Suppressor macrophage treated with lipopolysaccharide for 4 hours (primary cell): ENCODE measurements around the gene ATP7A.
A peak's percentile ranks its signal among the peaks of the same experiment; 100 is the strongest.
"Not testable (repeated sequence)": the region's sequence is repeated elsewhere in the genome, so short reads cannot be mapped to it uniquely, and the experiment has no call there.

Experiments
- DNase-seq: peaks from one replicate; pipeline ENCODE4 v3.0.0-alpha.2; 2020

ATP7A gene

DNA sequence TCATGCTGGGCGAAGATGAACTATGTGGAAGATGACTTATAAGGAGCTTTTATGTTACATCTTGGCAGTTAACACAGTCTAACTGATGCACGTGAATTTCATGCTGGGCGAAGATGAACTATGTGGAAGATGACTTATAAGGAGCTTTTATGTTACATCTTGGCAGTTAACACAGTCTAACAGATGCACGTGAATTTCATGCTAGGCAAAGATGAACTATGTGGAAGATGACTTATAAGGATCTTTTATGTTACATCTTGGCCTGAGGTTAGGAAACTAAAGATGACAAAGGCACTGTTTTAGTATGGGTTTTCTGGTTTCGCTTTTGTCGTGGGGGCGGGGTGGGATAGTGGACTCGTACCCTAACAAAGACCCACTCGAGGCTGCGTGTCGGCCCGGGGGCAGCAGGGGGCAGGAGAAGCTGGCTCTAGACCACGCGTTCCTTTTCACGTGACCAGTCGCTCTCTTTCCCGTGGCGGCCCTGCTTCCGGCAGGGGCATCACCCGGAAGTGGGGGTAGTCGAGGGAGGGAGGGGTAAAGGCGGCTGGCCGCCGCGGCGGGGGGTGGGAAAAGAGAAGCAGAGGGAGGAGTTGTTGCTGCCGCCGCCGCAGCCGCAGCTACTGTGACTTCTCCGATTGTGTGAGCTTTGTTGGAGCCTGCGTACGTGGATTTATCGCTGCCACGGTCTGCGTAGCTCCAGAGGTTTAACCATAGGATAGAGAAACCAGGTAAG, at the start of gene ATP7A:
ATP7A (plus strand) TSS at position 586 of the 733 bp plus-strand sequence. CDS start 60,949 bp downstream, outside the sequence.
- DNase-seq: peak; percentile 93

- no peak for DNase-seq
Measured at GRCh38 chrX:77875372-77875771, 35.1 kb upstream of the ATP7A start.

GRCh38 chrX:77881418-77881817, 29.1 kb upstream of the ATP7A start:
- DNase-seq: not testable (repeated sequence)

DNA sequence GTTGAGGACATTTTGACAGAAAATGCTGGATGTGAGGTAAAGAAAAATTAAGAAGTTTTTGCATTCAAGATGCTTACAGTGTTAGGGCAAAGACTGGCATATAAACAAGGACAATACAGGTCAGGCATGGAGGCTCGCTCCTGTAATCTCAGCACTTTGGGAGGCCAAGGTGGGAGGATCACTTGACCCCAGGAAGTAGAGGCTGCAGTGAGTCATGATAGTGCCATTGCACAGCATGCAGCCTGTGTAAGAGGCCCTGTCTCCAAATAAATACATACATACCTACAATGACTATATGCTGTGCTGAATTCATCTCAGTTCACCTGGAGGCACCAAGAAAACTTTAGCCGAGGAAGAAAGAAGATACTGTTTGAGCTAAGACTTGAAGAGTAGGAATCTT, 17.6 kb upstream of the ATP7A start:
- no peak for DNase-seq

DNA sequence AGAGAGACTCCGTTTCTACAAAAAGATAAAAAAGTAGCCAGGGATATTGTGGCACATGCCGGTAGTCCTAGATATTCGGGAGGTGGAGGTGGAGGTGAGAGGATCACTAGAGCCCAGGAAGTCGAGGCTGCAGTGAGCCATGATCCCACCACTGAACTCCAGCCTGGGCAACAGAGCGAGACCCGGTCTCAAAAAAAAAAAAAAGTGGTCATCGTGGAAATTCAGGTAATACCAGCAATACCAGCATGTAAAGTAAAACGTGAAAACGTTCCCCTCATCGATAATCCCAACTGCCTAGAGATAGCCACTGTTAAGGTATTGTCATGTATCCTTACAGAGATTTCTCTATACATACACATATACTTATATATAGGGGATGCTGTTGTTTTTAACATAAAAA, 16.8 kb upstream of the ATP7A start:
- DNase-seq: no peak

DNA sequence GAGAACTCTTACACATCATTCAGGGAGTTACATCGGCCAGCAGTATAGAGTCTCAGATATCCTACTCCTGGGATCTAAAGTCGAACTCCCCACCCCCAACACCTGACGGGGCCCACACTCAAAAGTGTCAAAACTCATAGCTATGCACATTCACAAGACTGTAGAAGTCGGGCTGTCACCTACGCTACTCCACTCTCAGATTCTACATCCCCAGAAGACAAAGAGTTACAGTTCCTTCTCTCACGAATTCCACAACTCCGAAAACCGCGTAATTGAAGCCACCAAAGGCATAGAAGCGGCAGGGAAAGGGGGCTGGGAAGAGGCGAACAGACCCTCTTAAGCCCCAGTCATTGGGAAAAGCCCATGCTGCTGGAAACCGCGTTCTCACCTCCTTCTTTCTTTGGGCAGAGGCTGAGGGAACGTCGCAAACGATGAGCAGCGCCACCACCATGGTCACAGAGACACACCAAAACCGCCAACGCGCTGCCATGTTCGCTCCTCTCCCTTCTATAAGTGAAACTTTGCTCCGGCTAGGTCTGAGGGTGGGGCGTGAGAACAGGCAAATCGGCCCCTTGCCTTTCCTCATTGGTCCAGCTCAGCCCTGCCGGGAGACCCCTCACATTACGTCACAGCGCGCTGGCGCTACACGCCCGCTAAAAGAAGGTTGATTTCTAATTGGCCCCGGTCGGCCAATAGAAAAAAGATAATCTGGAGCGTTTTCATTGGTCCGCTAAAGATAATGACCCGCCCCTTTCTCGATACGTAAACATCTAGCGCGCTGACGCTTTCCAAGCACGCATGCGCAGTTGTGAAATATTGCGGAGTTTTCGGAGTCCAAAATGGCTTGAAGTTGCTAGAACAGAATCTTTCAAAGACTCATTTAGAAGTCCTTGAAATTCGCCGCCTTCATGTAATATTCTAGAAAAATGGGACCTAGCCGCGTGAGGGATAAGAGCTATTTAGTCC, 15.3 kb upstream of the ATP7A start, which contains the start of gene MAGT1:
MAGT1 (minus strand) TSS at position 515 of the 966 bp plus-strand sequence; CDS start at position 490, 25 bp downstream.
- peak; percentile 96 for DNase-seq

- peak; percentile 94 for DNase-seq
Measured at GRCh38 chrX:77899081-77899828, 11.2 kb upstream of the ATP7A start, which contains the start of gene COX7B. Gene COX7B, plus strand, starts transcription at chrX:77899468. Its CDS starts 86 bp downstream, at chrX:77899554.

DNA sequence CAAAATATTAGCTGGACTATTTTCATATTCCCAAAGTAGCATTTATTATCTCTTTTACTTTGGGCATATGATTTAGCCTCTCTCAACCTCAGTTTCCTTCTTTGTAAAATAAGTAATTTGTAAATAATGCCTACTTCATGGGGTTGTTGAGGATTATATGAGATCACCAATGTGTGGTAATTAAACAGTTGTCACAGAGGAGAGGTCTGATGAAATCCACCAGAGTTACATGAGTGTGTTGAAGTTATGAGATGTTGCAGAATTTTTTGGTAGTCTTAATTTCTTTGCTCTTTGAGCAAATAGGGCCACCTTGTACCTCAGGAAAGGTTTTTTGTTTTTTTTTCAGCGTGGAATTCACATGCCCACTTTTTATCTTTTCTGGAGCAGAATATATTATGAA, 9.8 kb upstream of the ATP7A start:
- DNase-seq: peak; percentile 59

DNA sequence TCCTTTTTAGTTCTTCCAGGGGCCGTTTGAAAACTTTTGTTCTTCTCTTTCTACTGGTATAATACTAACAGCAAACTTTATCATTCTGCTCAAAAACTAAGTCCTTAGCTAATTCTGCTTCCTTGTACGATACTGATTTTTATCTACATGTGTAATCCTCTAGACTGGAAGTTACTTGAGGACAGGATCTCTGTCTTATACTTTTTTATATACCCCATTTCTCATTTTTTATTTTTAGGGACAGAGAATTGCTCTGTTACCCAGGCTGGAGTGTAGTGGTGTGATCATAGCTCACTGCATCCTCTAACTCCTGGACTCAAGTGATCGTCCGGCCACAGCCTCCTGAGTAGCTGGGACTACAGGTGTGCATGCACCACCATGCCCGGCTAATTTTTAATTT, 9.0 kb upstream of the ATP7A start:
- no peak for DNase-seq

- DNase-seq: no peak
Measured at GRCh38 chrX:77917294-77917933, 6.9 kb downstream of the ATP7A start.

DNA sequence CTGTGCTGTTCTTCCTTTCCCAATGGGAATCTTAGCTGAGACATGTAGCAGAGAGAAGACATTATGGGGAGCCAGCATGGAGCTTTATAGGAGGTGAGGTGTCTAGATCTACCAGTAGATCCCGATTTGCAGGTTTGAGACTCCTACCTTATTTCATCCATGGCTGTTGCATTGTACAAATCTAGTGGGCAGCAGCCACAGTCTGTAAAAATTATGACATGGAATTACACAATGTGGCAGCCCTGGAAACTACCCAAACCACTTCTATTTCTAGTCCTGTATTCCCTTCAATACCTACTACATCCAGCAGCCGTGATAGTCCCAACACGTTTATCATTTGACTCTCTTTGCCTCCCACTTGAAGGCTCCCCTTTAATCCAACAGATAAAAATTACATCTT, 8.1 kb downstream of the ATP7A start:
- DNase-seq: peak; percentile 40

DNA sequence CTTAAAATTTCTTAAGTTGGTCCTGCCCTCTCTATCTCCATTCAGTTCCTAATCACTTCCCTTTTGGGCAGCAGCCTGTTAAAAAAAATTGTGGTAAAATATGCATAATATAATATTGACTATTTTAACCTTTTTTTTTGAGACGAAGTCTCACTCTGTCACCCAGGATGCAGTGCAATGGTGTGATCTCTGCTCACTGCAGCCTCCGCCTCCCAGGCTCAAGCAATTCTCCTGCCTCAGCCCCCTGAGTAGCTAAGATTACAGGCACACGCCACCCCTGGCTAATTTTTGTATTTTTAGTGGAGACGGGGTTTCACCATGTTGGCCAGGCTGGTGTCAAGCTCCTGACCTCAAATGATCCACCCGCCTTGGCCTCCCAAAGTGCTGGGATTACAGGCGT, 8.9 kb downstream of the ATP7A start:
- DNase-seq: not testable (repeated sequence)

DNA sequence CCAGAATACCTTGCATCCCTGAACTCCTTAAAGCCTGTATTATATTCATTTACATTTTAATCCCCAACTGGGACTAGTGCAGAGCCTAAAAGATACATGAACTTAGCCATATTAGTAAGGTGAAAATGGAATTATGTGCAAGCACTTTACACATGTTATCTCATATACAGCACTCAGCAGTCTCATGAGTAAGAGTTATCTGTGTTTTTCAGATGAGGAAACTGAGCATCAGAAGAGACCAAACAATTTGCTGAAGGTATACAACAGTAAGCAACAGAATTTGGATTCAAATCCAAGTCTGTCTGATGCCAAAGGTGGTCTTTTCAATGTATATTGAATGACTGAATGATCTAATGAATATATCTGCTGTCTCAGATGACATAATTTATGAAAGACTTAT, 12.3 kb downstream of the ATP7A start:
- no peak for DNase-seq

DNA sequence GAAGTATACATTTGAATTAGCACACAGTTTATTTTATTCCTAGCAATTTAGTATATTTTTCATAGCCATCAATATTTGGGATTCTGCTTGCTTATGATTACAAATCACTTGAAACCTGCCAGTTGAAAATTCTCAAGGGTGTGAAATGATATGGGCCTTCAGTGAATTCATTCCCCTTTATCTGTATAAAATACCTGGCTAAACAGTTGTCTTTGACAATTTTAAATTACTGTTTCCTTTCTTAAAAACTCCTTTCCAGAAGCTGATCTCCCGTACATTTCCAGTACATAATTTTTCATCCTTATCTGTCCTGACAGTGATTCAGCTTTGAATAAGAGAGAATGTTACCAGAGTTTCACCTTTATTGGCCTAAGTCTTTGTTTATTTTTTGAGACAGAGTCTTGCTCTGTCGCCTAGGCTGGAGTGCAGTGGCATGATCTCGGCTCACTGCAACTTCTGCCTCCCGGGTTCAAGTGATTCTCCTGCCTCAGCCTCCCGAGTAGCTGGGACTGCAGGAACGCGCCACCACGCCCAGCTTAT, 13.9 kb downstream of the ATP7A start:
- no peak for DNase-seq

- DNase-seq: peak; percentile 12
Measured at GRCh38 chrX:77925764-77926163, 15.3 kb downstream of the ATP7A start.

DNA sequence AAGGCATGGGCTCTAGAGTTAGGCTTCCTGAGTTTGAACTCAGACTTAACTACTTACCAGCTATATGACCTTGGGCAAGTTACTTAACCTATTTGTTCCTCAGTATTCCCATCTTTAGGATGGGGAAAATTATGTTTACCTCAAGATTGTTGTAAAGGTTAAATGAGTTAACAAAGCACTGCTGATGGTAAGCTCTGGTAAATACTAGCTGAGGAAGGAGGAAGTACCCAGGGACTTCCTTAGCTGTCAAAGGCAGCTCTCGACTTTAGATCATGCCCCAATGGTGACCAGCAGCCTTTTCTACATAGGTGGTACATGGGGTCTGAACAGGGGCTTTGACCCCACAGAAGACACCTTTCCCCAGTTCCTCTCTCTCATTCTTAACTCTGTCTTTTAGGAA, 20.1 kb downstream of the ATP7A start:
- DNase-seq: peak; percentile 9

DNA sequence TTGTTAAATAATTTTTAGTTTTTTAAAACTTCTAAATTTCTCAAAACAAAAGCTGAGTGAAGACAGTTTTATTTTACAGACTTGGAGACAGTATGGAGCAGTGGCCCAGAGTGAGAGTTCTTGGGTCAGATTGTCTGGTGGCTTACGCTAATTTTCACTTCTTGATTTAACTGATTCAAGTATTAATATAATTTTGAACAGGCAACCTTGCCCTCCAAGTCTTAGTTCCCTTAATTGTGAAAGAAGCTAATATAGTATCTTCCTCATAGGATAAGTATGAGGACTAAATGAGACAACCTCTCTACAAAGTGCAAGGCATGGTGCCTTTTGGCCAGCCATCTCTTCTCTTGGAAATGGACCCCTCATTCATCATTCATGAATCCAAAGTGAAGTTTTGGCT, 25.4 kb downstream of the ATP7A start:
- peak; percentile 21 for DNase-seq

GRCh38 chrX:77936299-77936698, 25.8 kb downstream of the ATP7A start:
- no peak for DNase-seq

DNA sequence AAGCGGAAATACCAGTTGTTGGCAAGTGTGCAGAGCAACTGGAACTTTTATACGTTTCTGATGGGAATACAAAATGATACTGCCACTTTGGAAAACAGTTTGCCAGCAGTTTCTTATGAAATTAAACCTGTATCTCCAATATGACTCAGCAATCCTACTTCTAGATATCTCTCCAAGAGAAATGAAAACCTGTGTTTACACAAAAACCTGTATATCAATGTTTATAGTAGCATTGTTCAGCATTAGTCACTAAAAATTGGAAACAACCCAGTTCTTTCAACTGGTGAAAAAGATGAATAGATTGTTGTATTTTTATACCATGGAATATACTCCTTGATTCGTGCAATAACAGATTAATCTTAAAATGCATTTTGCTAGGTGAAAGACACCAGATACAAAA, 26.8 kb downstream of the ATP7A start:
- DNase-seq: no peak

- DNase-seq: peak; percentile 15
Measured at GRCh38 chrX:77938083-77938680, 27.7 kb downstream of the ATP7A start.

GRCh38 chrX:77945031-77945430, 34.5 kb downstream of the ATP7A start:
- not testable (repeated sequence) for DNase-seq
